Gastrocnemius medialis (tissue), 4 donors: Measurements from ENCODE around the gene GALNT9. TPM values are rescaled to one million over a fixed set of nuclear protein-coding genes. Genes with fewer than 3 reads are reported as not detected.

Experiments used
- ATAC-seq, 2 donors: fragments of 150-250 bp; one replicate each; pipeline ENCODE4 v1.9.1; 2016
- DNase-seq, 2 donors: peaks; one replicate each; pipeline ENCODE4 v3.0.0-alpha.2; 2019
- H3K27ac ChIP-seq, 4 donors: fragments of 200-600 bp; sonication (generic); 1 replicate in 1 of 4; 2 replicates in 3 of 4; pipeline ENCODE4 v1.5.1; 2016 to 2018; ENCODE audit warnings: mild to moderate bottlenecking in 2 of 4, moderate library complexity in 1 of 4
- H3K27me3 ChIP-seq, 3 donors: fragments of 200-600 bp; sonication (generic) in 2 of 3; 1 replicate in 1 of 3; 2 replicates in 2 of 3; pipeline versions ENCODE4 v1.5.1 to v1.6.0; 2016 to 2019; ENCODE audit warnings: mild to moderate bottlenecking in 1 of 3, moderate library complexity in 1 of 3
- H3K36me3 ChIP-seq, 2 donors: fragments of 200-600 bp; sonication (generic) in 1 of 2; one replicate each; pipeline ENCODE4 v1.5.1; 2017 to 2018
- H3K4me1 ChIP-seq, 2 donors: fragments of 200-600 bp; sonication (generic) in 1 of 2; one replicate each; pipeline ENCODE4 v1.5.1; 2016 to 2017; ENCODE audit warnings: mild to moderate bottlenecking in 2 of 2
- H3K4me3 ChIP-seq, 4 donors: fragments of 200-600 bp; sonication (generic) in 3 of 4; 1 replicate in 1 of 4; 2 replicates in 3 of 4; pipeline ENCODE4 v1.5.1; 2016 to 2019; ENCODE audit warnings: mild to moderate bottlenecking in 2 of 4
- H3K9me3 ChIP-seq, 3 donors: fragments of 200-600 bp; sonication (generic) in 2 of 3; 1 replicate in 1 of 3; 2 replicates in 2 of 3; pipeline ENCODE4 v1.5.1; 2016 to 2019
- POLR2A ChIP-seq, 2 donors: fragments of 450-650 bp; IDR thresholded peaks; one replicate each; pipeline ENCODE4 v1.6.1; 2017; ENCODE audit warnings: antibody characterized with exemption in 2 of 2, mild to moderate bottlenecking in 2 of 2, moderate library complexity in 2 of 2
- in situ Hi-C, 4 donors: fragments of 200-750 bp; cut with MboI; loops; one replicate each; pipeline versions ENCODE4 v1.15.0 to v1.8.0; 2017; ENCODE audit warnings: low sequenced_read_pairs in 4 of 4
- intact Hi-C: fragments of 100-400 bp; cut with DNase I; formaldehyde crosslinking; loops from one replicate; pipeline ENCODE4 v1.15.1; 2023; ENCODE audit warnings: low total_unique reads
- total RNA-seq, 4 donors: library from RNA; depleted of rRNA; stranded (reverse); fragments of >200 nt; gene quantifications; one replicate each; pipeline versions ENCODE4 v1.1.0 to v1.2.3, GENCODE V29; 2016
- TF ChIP-seq, protein P1 (sequence below), 5 experiments: fragments of 450-650 bp in 3 of 5; fragments of 200-600 bp in 2 of 5; sonication (generic) in 2 of 5; IDR thresholded peaks in 4 of 5; conservative IDR thresholded peaks in 1 of 5; 1 replicate in 4 of 5; 2 replicates in 1 of 5; pipeline ENCODE4 v1.5.1; 2016 to 2019; ENCODE audit warnings: antibody characterized with exemption in 5 of 5, mild to moderate bottlenecking in 3 of 5, moderate library complexity in 3 of 5

Gene GALNT9
- total RNA-seq, 4 donors from 2014 or later, result not detected

DNA sequence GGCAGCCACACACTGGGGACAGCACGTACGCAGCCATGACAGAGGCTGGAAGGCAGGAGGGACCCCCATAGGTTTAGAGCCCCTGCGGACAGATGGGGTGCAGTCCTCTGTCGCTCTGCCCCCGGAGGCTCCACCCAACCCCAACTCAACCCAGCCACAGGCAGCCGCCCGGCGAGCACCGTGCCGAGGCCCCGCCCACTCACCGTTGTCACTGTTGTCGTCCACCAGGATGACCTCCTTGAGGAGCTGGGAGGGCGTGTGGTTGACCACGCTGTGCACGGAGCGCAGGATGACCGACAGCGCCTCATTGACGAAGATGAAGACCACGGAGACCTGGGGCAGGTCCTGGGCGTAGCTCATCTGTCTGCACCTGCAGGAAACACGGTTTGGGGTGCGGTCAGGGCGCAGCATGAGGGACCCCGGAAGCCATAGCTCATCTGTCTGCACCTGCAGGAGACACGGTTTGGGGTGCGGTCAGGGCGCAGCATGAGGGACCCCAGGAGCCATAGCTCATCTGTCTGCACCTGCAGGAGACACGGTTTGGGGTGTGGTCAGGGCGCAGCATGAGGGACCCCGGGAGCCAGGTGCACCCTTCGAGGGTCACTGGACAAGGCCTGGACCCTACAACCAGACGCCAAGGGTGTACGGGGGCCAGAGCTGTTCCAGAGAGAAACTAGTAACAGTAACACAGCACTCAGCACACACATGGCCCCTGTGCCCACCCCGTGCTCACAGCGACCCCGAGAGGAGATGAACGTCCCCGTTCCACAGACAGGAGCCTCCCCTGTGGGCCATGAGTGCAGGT, 66.9 kb downstream of the GALNT9 start:
- Histone ChIP-seq H3K4me1 (no peaks in the 10 kb centered on the region), H3K9me3 (no peaks in the 10 kb centered on the region), H3K36me3 (no peaks in the 10 kb centered on the region), H3K27me3 (peaks cover 13 to 20% (median 14%) of the 10 kb centered on the region in 3 donors), H3K27ac (no peak overlapping the region), H3K4me3 (no peak overlapping the region)
- intact Hi-C loops (no loop called here), in situ Hi-C loops (no loop called here)
- ATAC-seq (no peak), DNase-seq (no peak)
- no peak for TF ChIP-seq POLR2A (IDR thresholded peaks at IDR 0.05)
- TF ChIP-seq, protein P1, sequence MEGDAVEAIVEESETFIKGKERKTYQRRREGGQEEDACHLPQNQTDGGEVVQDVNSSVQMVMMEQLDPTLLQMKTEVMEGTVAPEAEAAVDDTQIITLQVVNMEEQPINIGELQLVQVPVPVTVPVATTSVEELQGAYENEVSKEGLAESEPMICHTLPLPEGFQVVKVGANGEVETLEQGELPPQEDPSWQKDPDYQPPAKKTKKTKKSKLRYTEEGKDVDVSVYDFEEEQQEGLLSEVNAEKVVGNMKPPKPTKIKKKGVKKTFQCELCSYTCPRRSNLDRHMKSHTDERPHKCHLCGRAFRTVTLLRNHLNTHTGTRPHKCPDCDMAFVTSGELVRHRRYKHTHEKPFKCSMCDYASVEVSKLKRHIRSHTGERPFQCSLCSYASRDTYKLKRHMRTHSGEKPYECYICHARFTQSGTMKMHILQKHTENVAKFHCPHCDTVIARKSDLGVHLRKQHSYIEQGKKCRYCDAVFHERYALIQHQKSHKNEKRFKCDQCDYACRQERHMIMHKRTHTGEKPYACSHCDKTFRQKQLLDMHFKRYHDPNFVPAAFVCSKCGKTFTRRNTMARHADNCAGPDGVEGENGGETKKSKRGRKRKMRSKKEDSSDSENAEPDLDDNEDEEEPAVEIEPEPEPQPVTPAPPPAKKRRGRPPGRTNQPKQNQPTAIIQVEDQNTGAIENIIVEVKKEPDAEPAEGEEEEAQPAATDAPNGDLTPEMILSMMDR (IDR thresholded peaks at IDR 0.05 in 4 of 5, conservative IDR thresholded peaks at IDR 0.05 in 1 of 5), result no peak

DNA sequence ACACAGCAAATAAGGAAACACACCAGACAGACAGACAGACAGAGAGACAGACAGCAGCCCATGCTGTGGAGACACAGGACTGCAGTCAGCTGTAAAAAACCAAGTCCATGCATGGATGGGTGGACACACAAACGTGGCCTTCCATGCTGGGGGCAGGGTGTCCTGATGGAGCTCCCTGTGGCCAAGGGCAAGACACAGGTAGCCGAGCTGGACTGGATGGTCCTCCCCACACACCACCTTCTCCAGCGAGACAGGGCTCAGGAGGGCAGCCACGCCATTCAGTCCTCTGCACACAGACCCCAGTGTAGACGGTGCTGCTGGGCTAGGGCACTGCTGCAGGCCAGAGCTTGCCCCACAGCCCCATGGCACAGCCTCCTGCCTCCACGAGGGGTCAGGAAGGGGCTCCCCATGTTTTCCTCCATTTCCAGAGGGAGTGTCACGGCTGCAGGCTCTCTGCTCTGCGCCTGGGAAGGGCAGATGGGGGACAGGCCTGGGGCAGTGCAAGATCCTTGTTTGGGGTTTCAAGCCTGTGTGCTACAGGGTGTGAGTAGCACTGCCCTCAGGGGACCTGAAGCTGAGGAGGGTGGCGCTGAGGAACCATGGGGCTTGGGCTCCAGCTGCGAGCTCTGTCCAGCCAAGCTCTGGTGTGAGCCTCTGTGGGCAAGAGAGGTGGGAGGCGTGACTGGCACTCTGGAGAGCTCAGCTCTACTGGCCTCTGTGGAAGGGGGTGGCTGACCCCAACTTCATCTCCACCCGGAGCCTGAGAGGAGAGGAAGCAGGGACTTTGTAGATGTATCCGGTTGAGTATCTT, 67.9 kb downstream of the GALNT9 start:
- TF ChIP-seq, protein P1 (IDR thresholded peaks at IDR 0.05 in 4 of 5, conservative IDR thresholded peaks at IDR 0.05 in 1 of 5), result no peak
- no peak for TF ChIP-seq POLR2A (IDR thresholded peaks at IDR 0.05)
- Histone ChIP-seq H3K4me1 (no peaks in the 10 kb centered on the region), H3K4me3 (no peak overlapping the region), H3K27me3 (peaks cover 4 to 14% (median 12%) of the 10 kb centered on the region in 3 donors), H3K36me3 (no peaks in the 10 kb centered on the region), H3K27ac (no peak overlapping the region), H3K9me3 (no peaks in the 10 kb centered on the region)
- intact Hi-C loops, result no loop called here
- ATAC-seq (no peak), DNase-seq (no peak)
- in situ Hi-C loops, result no loop called here

DNA sequence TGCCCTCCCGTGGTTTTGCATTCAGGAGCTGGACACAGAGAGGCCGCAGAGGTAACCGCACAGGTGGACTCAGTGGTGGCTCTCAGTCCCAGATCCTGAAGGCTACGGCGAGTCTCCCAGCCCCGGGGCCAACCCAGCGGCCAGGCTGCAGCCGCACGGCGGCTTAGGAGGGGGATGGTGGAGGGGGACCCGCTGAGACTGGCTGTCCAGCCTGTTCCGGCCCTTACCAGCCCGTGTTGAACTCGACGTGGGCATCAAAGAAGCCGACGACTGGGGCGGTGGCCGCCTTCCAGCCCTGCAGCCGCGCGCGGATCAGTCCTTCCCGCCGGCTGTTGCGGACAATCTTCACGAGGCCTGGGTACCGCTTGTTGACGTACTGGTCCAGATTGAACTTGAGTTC, 68.7 kb downstream of the GALNT9 start:
- Histone ChIP-seq H3K4me1 (no peaks in the 10 kb centered on the region), H3K27me3 (peaks cover 0 to 12% (median 6%) of the 10 kb centered on the region in 3 donors), H3K9me3 (no peaks in the 10 kb centered on the region), H3K36me3 (no peaks in the 10 kb centered on the region), H3K4me3 (no peak overlapping the region), H3K27ac (no peak overlapping the region)
- TF ChIP-seq, protein P1 (IDR thresholded peaks at IDR 0.05 in 4 of 5, conservative IDR thresholded peaks at IDR 0.05 in 1 of 5), result no peak
- no peak for TF ChIP-seq POLR2A (IDR thresholded peaks at IDR 0.05)
- DNase-seq (no peak), ATAC-seq (no peak)
- intact Hi-C loops (no loop called here), in situ Hi-C loops (no loop called here)

DNA sequence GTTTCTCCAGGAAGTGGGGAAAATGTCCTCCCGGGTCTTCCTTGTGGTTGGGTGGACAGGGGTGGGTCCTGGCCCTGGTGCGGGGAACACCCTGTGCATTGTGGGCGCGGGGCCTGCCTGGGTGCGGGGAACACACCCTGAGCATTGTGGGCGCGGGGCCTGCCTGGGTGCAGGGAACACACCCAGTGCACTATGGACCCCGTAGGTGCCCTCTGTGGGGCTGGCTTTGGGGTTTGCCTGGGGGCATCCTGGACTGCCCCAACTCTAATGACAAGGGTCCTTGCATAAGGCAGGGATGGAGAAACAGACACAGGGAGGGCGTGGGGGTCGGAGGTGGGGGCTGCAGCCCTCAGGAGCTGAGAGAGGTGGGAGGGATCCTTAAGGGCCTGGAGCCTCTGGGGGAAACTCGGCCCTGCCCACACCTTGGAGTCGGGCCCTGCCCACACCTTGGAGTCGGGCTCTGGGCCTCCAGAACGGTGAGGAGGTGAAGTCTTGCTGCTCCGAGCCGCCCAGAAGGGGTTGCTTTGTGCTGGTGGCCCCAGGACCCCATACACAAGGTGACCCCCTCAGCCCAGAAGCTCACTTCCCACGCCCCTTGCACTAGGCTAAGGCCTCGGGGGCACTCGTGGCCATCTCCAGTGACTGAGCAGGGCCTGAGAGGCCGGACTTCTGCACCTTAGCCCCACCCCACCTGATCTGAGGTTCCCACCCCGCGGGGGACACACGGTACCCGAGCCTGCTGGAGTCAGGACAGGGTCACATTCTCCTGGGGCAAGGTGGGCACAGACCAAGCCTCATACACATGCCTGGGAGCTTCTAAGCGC, 69.3 kb downstream of the GALNT9 start:
- ATAC-seq, result no peak
- H3K36me3 ChIP-seq, result no peaks in the 10 kb centered on the region
- intact Hi-C loops (no loop called here), in situ Hi-C loops (no loop called here)
- peaks cover 0 to 11% (median 6%) of the 10 kb centered on the region in 3 donors for H3K27me3 ChIP-seq
- H3K4me3 ChIP-seq, result no peak overlapping the region
- no peaks in the 10 kb centered on the region for H3K9me3 ChIP-seq
- DNase-seq, result no peak
- no peak for TF ChIP-seq POLR2A (IDR thresholded peaks at IDR 0.05)
- TF ChIP-seq, protein P1 (IDR thresholded peaks at IDR 0.05 in 4 of 5, conservative IDR thresholded peaks at IDR 0.05 in 1 of 5), result no peak
- no peaks in the 10 kb centered on the region for H3K4me1 ChIP-seq
- no peak overlapping the region for H3K27ac ChIP-seq
